Fibroblast of lung (primary cell): Measurements from ENCODE around the gene PRUNE2. TPM values are rescaled to one million over a fixed set of nuclear protein-coding genes. Genes with fewer than 3 reads are reported as not detected.
"Not testable (repeated sequence)": the region's sequence is repeated elsewhere in the genome, so short reads cannot be mapped to it uniquely, and the experiment has no call there.

Experiments
- DNase-seq, 2 donors: peaks; one replicate each; pipeline versions ENCODE4 v3.0.0 to v3.0.0-alpha.2; 2010; ENCODE audit warnings: low read depth in 2 of 2
- H2AFZ ChIP-seq: 2 replicates; pipeline ENCODE4 v1.5.1; 2012; ENCODE audit warnings: low read length, control low read depth, inconsistent platforms
- H3K27ac ChIP-seq: 2 replicates; pipeline ENCODE4 v1.5.1; 2011; ENCODE audit warnings: low read length, control low read depth; ENCODE audit not compliant: insufficient read depth
- H3K27me3 ChIP-seq: 2 replicates; pipeline ENCODE4 v1.5.1; 2011; ENCODE audit warnings: mild to moderate bottlenecking, low read length; ENCODE audit not compliant: control insufficient read depth, insufficient read depth
- H3K36me3 ChIP-seq: 2 replicates; pipeline ENCODE4 v1.5.1; 2011; ENCODE audit warnings: low read length; ENCODE audit not compliant: control insufficient read depth, insufficient read depth
- H3K4me1 ChIP-seq: 2 replicates; pipeline ENCODE4 v1.5.1; 2011; ENCODE audit warnings: low read length; ENCODE audit not compliant: control insufficient read depth, insufficient read depth; ENCODE audit errors: extremely low read depth
- H3K4me2 ChIP-seq: 2 replicates; pipeline ENCODE4 v1.5.1; 2011; ENCODE audit warnings: low read length, control low read depth; ENCODE audit not compliant: insufficient read depth; ENCODE audit errors: extremely low read depth
- H3K4me3 ChIP-seq, 4 experiments: fragments of 200-600 bp in 1 of 4; sonication (generic) in 1 of 4; replicated peaks in 1 of 4; 2 replicates each; pipeline ENCODE4 v1.5.1; 2011 to 2016; ENCODE audit warnings: low read length in 4 of 4, low read depth in 3 of 4, mild to moderate bottlenecking in 3 of 4, control low read depth in 2 of 4, inconsistent platforms in 1 of 4, mixed read lengths in 1 of 4; ENCODE audit not compliant: insufficient read depth in 1 of 4; ENCODE audit errors: control extremely low read depth in 1 of 4
- H3K79me2 ChIP-seq: 2 replicates; pipeline ENCODE4 v1.5.1; 2012; ENCODE audit warnings: mild to moderate bottlenecking, low read length, inconsistent platforms; ENCODE audit not compliant: control insufficient read depth, insufficient read depth
- H3K9ac ChIP-seq: 2 replicates; pipeline ENCODE4 v1.5.1; 2011; ENCODE audit warnings: mild to moderate bottlenecking, low read length, control low read depth; ENCODE audit not compliant: insufficient read depth
- H3K9me3 ChIP-seq: 2 replicates; pipeline ENCODE4 v1.5.1; 2012; ENCODE audit warnings: low read depth, low read length; ENCODE audit not compliant: control insufficient read depth, insufficient read depth
- H4K20me1 ChIP-seq: 2 replicates; pipeline ENCODE4 v1.5.1; 2011; ENCODE audit warnings: low read length; ENCODE audit not compliant: control insufficient read depth, insufficient read depth; ENCODE audit errors: extremely low read depth
- CTCF ChIP-seq, 2 donors: IDR thresholded peaks in 1 of 2; conservative IDR thresholded peaks in 1 of 2; 1 replicate in 1 of 2; 2 replicates in 1 of 2; pipeline ENCODE4 v1.5.1; 2011 to 2012; ENCODE audit warnings: low read length in 2 of 2, control low read depth in 1 of 2, inconsistent platforms in 1 of 2, low read depth in 1 of 2, mild to moderate bottlenecking in 1 of 2
- EZH2 ChIP-seq: IDR thresholded peaks from 2 replicates; pipeline ENCODE4 v1.5.1; 2012; ENCODE audit warnings: low read length, control low read depth, mild to moderate bottlenecking; ENCODE audit errors: missing control alignments
- polyA plus RNA-seq, 2 donors: library from polyadenylated mRNA; depleted of rRNA in 1 of 2; stranded (reverse) in 1 of 2; unstranded in 1 of 2; fragments of >200 nt; gene quantifications; 2 replicates each; pipeline ENCODE4 v1.2.1, GENCODE V29; 2011 to 2012; ENCODE audit warnings: missing spikeins in 1 of 2
- total RNA-seq: library from RNA; depleted of rRNA; stranded (reverse); fragments of >200 nt; gene quantifications from 2 replicates; pipeline ENCODE4 v1.2.1, GENCODE V29; 2014

PRUNE2 gene
- total and polyA plus RNA-seq, 2 donors (not counting 1 experiment from before 2014, with no cell fraction given), result 5.4 to 95.6 TPM

- H3K9ac ChIP-seq, result no peak overlapping the region
- H2AFZ ChIP-seq, result no peak overlapping the region
- H3K36me3 ChIP-seq, result no peaks in the 10 kb centered on the region
- H3K27ac ChIP-seq, result no peak overlapping the region
- H3K4me1 ChIP-seq, result peaks cover 2% of the 10 kb centered on the region
- H3K27me3 ChIP-seq, result no peaks in the 10 kb centered on the region
- TF ChIP-seq CTCF (conservative IDR thresholded peaks at IDR 0.05 in 1 of 2, IDR thresholded peaks at IDR 0.05 in 1 of 2; ENCODE audit: low read depth in 1 of 2, low read length in 2 of 2), result no peak
- no peak for TF ChIP-seq EZH2
- no peak for DNase-seq
- H3K79me2 ChIP-seq, result no peaks in the 10 kb centered on the region
- H3K4me3 ChIP-seq, result no peak overlapping the region
- no peaks in the 10 kb centered on the region for H3K9me3 ChIP-seq
- no peaks in the 10 kb centered on the region for H4K20me1 ChIP-seq
- no peak overlapping the region for H3K4me2 ChIP-seq
Measured at GRCh38 chr9:76594764-76595424, 311.0 kb downstream of the PRUNE2 start.

GRCh38 chr9:76593961-76594735 lies 311.8 kb downstream of the PRUNE2 start:
- not testable (repeated sequence) for H3K27ac ChIP-seq, H3K27me3 ChIP-seq, DNase-seq, H3K4me2 ChIP-seq, H3K4me1 ChIP-seq, H3K79me2 ChIP-seq, H2AFZ ChIP-seq, H3K36me3 ChIP-seq, H3K9ac ChIP-seq, H4K20me1 ChIP-seq, H3K4me3 ChIP-seq, H3K9me3 ChIP-seq

GRCh38 chr9:76592974-76593347 lies 313.0 kb downstream of the PRUNE2 start:
- Histone ChIP-seq H3K4me3 (no peak overlapping the region), H3K4me1 (peaks cover 2% of the 10 kb centered on the region), H3K27ac (no peak overlapping the region), H3K9ac (no peak overlapping the region), H2AFZ (no peak overlapping the region), H3K4me2 (no peak overlapping the region), H4K20me1 (no peaks in the 10 kb centered on the region), H3K9me3 (no peaks in the 10 kb centered on the region), H3K27me3 (no peaks in the 10 kb centered on the region), H3K79me2 (no peaks in the 10 kb centered on the region), H3K36me3 (no peaks in the 10 kb centered on the region)
- TF ChIP-seq EZH2 (no peak), CTCF (conservative IDR thresholded peaks at IDR 0.05 in 1 of 2, IDR thresholded peaks at IDR 0.05 in 1 of 2; ENCODE audit: low read depth in 1 of 2, low read length in 2 of 2) (no peak)
- DNase-seq, result no peak
